ENCODE data around the gene PDRG1. TPM values are rescaled to one million over a fixed set of nuclear protein-coding genes. Genes with fewer than 3 reads are reported as not detected.

The PDRG1 gene
- total and polyA plus RNA-seq, 2 donors (not counting 3 experiments of a cell fraction or from before 2014, with no cell fraction given): 14.6 to 17.0 TPM

GRCh38 chr20:31945319-31945718 lies 6.5 kb downstream of the PDRG1 start:
- ChIA-PET POLR2A (no interaction called here), CTCF (no interaction called here)
- FAIRE-seq (no peak), DNase-seq (ENCODE audit: low read depth, low spot score) (no peak)
- dilution Hi-C loops (cut with MboI; ENCODE audit: extremely low pct_ligation_motif_present, low sequenced_read_pairs): no loop called here
- Histone ChIP-seq H4K20me1 (replicated peaks; ENCODE audit: control insufficient read depth, extremely low read depth, insufficient read depth, low read length) (no peaks in the 10 kb centered on the region), H3K27ac (ENCODE audit: insufficient read depth, low read depth, low read length) (no peak overlapping the region), H3K9me3 (replicated peaks; ENCODE audit: control insufficient read depth, insufficient read depth, low read length) (no peaks in the 10 kb centered on the region), H3K36me3 (ENCODE audit: control insufficient read depth in 2 of 2, extremely low read depth in 1 of 2, insufficient read depth in 2 of 2, low read length in 2 of 2) (peaks cover 25 to 34% of the 10 kb centered on the region in 2 experiments), H3K9ac (replicated peaks; ENCODE audit: extremely low read depth, insufficient read depth, low read length) (no peak overlapping the region), H3K9me1 (replicated peaks; ENCODE audit: control insufficient read depth, extremely low read depth, insufficient read depth, low read length) (no peaks in the 10 kb centered on the region), H3K4me1 (ENCODE audit: control insufficient read depth, extremely low read depth, insufficient read depth, low read length) (no peaks in the 10 kb centered on the region), H3K4me3 (replicated peaks in 1 of 3; ENCODE audit: insufficient read depth in 1 of 3, low read depth in 1 of 3, low read length in 3 of 3) (no peak overlapping the region), H3K79me2 (ENCODE audit: control insufficient read depth, insufficient read depth, low read length) (peaks cover 18% of the 10 kb centered on the region), H2AFZ (ENCODE audit: low read depth, low read length) (no peak overlapping the region), H3K27me3 (ENCODE audit: control insufficient read depth in 2 of 2, insufficient read depth in 2 of 2, low read length in 2 of 2) (no peaks in the 10 kb centered on the region), H3K4me2 (ENCODE audit: insufficient read depth, low read length) (no peak overlapping the region)
- no TSS peak for BruUV-seq (replicated peaks)
- TF ChIP-seq EZH2 (IDR thresholded peaks at IDR 0.05; ENCODE audit: borderline replicate concordance, low read depth, low read length, severe bottlenecking) (no peak), CTCF (IDR thresholded peaks at IDR 0.05; ENCODE audit: extremely low read depth in 1 of 2, insufficient read depth in 1 of 2, low read depth in 1 of 2, low read length in 2 of 2) (no peak), POLR2A (IDR thresholded peaks at IDR 0.05; ENCODE audit: low read depth, low read length) (no peak), FOS (IDR thresholded peaks at IDR 0.05; ENCODE audit: borderline replicate concordance, insufficient read depth, low read length) (no peak), MYC (IDR thresholded peaks at IDR 0.05; ENCODE audit: low read depth, low read length) (no peak)
- TF ChIP-seq, protein P1, sequence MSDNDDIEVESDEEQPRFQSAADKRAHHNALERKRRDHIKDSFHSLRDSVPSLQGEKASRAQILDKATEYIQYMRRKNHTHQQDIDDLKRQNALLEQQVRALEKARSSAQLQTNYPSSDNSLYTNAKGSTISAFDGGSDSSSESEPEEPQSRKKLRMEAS (IDR thresholded peaks at IDR 0.05; ENCODE audit: insufficient read depth, insufficient read length): no peak
- intact Hi-C loops (cut with micrococcal nuclease): no loop called here

DNA sequence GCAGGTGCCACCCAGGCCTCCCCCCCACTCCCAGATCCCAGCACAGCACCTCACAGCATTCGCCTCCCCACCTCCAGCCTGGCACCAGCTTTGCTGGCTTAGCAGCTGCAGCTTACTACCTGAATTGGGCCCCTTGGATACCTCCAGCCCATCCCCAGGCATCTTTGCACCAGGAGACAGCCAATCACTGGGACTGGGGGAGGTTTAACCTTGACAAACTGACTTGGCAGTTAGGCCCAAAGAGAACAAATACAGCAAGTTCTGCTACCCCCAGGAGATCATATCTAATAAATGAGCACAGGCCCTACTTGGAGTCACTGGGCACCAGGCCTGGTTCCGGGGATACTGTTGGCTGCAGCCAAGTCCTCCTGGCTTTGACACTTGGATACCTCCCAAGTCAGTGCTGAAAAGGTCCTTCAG lies 8.8 kb downstream of the PDRG1 start:
- no peak overlapping the region for H3K9ac ChIP-seq (replicated peaks; ENCODE audit: extremely low read depth, insufficient read depth, low read length)
- FAIRE-seq: no peak
- H3K4me1 ChIP-seq (ENCODE audit: control insufficient read depth, extremely low read depth, insufficient read depth, low read length): no peaks in the 10 kb centered on the region
- H4K20me1 ChIP-seq (replicated peaks; ENCODE audit: control insufficient read depth, extremely low read depth, insufficient read depth, low read length): no peaks in the 10 kb centered on the region
- TF ChIP-seq FOS (IDR thresholded peaks at IDR 0.05; ENCODE audit: borderline replicate concordance, insufficient read depth, low read length): no peak
- no peak for TF ChIP-seq GATA2 (IDR thresholded peaks at IDR 0.05; ENCODE audit: insufficient read depth, insufficient read length, low read depth, low read length)
- no peak for TF ChIP-seq EZH2 (IDR thresholded peaks at IDR 0.05; ENCODE audit: borderline replicate concordance, low read depth, low read length, severe bottlenecking)
- no peak for TF ChIP-seq CTCF (IDR thresholded peaks at IDR 0.05; ENCODE audit: extremely low read depth in 1 of 2, insufficient read depth in 1 of 2, low read depth in 1 of 2, low read length in 2 of 2)
- no peak for TF ChIP-seq POLR2AphosphoS5 (IDR thresholded peaks at IDR 0.05; ENCODE audit: insufficient read depth, low read depth, low read length)
- no peak for TF ChIP-seq MYC (IDR thresholded peaks at IDR 0.05; ENCODE audit: low read depth, low read length)
- no peak for TF ChIP-seq JUN (IDR thresholded peaks at IDR 0.05; ENCODE audit: borderline replicate concordance, insufficient read depth, insufficient read length, low read depth)
- TF ChIP-seq POLR2A (IDR thresholded peaks at IDR 0.05; ENCODE audit: low read depth, low read length): no peak
- TF ChIP-seq, protein P1 (IDR thresholded peaks at IDR 0.05; ENCODE audit: insufficient read depth, insufficient read length): no peak
- peaks cover under 1% of the 10 kb centered on the region for H3K79me2 ChIP-seq (ENCODE audit: control insufficient read depth, insufficient read depth, low read length)
- H3K36me3 ChIP-seq (ENCODE audit: control insufficient read depth in 2 of 2, extremely low read depth in 1 of 2, insufficient read depth in 2 of 2, low read length in 2 of 2): peaks cover 18 to 27% of the 10 kb centered on the region in 2 experiments
- no peaks in the 10 kb centered on the region for H3K9me1 ChIP-seq (replicated peaks; ENCODE audit: control insufficient read depth, extremely low read depth, insufficient read depth, low read length)
- CTCF ChIA-PET: no interaction called here
- no peak overlapping the region for H3K4me3 ChIP-seq (replicated peaks in 1 of 3; ENCODE audit: insufficient read depth in 1 of 3, low read depth in 1 of 3, low read length in 3 of 3)
- H2AFZ ChIP-seq (ENCODE audit: low read depth, low read length): no peak overlapping the region
- dilution Hi-C loops (cut with MboI; ENCODE audit: extremely low pct_ligation_motif_present, low sequenced_read_pairs) (no loop called here), intact Hi-C loops (cut with micrococcal nuclease) (no loop called here)
- DNase-seq (ENCODE audit: low read depth, low spot score): no peak
- BruUV-seq (replicated peaks): no TSS peak
- no peak overlapping the region for H3K4me2 ChIP-seq (ENCODE audit: insufficient read depth, low read length)
- no peaks in the 10 kb centered on the region for H3K27me3 ChIP-seq (ENCODE audit: control insufficient read depth in 2 of 2, insufficient read depth in 2 of 2, low read length in 2 of 2)
- H3K9me3 ChIP-seq (replicated peaks; ENCODE audit: control insufficient read depth, insufficient read depth, low read length): no peaks in the 10 kb centered on the region
- POLR2A ChIA-PET: no interaction called here
- H3K27ac ChIP-seq (ENCODE audit: insufficient read depth, low read depth, low read length): no peak overlapping the region
